ENCODE measurements around the gene MRPS30.
"Not testable (repeated sequence)": the region's sequence is repeated elsewhere in the genome, so short reads cannot be mapped to it uniquely, and the experiment has no call there.

MRPS30 gene

DNA sequence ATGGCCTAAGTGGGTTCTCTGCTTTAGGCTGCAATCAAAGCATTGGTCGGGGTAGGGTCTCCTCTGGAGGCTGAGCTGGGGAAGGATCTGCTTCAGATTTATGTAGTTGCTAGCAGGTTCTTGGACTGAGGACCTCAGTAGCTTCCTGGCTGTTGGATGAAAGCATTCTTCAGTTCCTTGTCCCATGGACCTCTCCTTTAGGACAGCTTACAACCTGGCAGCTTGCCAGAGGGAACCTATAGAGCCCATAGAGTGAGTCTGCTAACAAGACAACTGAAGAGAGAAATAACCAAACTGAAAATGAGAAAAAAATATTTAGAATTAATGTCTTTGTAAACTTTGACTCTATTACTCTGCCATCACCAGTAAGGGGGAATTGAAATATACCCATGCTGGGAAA is 12.4 kb downstream of the MRPS30 start:
- ATAC-seq = no peak

DNA sequence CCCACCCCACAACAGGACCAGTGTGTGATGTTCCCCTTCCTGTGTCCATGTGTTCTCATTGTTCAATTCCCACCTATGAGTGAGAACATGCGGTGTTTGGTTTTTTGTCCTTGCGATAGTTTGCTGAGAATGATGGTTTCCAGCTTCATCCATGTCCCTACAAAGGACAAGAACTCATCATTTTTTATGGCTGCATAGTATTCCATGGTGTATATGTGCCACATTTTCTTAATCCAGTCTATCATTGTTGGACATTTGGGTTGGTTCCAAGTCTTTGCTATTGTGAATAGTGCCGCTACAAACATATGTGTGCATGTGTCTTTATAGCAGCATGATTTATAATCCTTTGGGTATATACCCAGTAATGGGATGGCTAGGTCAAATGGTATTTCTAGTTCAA is 15.9 kb downstream of the MRPS30 start:
- not testable (repeated sequence) for ATAC-seq

DNA sequence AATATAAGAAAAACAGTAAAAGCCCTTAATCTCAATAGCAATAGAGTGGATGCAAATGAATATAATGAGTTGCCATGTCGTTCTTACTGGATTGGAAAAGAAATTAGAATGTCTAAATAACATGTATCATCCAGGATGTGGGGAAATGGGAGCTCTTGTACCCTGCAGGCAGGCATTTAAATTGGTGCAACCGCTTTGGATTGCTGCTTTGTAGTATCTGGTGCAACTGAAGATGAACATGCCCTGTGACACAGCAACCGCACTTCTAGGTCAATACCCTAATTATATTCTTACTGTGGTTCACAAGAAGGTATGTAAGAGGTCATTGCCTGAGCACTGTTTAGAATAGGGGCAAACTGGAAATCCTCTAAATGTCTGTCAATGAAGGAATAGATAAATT is 18.9 kb downstream of the MRPS30 start:
- no peak for ATAC-seq

DNA sequence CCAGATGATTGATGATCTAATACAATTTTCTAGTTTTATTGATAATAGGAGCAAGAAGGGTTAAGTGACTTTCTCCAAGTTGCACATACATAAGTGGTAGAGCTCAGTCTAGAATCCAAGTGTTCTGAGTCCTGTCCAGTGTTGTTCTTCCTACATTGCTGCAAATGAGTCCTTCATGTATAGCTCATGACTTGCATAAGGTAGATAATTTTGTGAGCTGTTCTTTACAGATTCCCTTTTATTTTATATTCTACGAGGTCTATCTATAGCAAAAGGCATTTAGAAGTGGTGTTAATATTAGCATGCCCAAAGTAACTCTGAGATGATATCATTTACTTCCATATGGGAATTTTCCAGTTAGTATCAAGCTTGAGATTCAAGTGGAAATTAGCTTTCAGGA is 20.0 kb downstream of the MRPS30 start:
- no peak for ATAC-seq

DNA sequence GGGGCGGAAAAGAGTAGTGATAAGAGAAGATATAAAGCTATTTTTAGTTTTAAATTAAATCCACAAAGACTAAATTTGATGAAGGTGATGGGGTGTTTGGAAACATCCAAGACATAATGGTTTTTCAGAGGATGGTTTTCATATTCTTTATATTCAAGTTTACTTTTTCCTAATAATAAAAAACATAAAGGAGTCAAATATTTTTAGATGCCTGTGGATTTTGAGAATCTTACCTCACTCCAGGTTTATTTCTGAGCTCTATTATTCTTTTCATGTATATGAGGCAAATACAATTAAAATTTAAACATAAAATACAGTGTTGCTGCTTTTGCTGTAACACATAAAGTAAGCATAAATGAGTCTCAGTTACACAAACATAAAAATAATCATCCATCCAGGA is 22.2 kb downstream of the MRPS30 start:
- ATAC-seq = no peak

DNA sequence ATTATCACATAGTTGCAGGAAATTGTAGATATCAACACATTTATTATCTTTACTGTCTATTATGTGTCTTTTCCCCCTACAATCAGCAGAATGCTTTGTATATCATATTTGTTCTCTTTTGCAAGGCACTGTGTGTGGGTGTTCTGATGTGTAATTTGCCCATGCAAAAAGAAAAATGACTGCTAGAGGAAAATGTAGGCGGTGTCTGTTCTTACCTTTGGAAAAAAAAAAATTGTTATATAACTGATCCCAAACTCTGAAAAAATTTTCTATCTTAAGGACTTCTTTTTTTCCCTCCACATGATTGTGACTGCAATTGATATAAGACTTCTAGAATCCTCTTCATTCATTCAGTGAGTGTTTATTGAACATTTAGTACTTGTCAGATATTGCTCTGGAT is 24.5 kb downstream of the MRPS30 start:
- ATAC-seq = no peak

DNA sequence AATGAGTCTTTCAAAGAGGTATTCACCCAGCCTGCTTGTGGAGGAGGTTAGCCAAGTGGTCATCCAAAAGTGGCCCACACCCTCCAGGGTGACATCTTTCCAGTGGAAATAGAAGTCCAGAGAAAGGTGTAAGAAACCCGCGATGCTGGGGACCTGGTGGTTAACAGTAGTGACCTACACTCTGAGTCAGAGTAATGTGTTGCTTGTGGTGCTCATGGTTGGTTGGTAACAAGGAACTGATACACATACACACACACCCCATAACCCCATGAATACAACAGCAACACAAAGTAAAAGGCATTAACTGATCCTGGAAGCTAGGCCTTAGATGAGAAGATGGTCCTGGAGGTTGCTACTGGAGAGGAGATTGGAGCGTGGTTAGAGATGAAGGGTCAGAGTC is 26.9 kb downstream of the MRPS30 start:
- ATAC-seq = no peak

DNA sequence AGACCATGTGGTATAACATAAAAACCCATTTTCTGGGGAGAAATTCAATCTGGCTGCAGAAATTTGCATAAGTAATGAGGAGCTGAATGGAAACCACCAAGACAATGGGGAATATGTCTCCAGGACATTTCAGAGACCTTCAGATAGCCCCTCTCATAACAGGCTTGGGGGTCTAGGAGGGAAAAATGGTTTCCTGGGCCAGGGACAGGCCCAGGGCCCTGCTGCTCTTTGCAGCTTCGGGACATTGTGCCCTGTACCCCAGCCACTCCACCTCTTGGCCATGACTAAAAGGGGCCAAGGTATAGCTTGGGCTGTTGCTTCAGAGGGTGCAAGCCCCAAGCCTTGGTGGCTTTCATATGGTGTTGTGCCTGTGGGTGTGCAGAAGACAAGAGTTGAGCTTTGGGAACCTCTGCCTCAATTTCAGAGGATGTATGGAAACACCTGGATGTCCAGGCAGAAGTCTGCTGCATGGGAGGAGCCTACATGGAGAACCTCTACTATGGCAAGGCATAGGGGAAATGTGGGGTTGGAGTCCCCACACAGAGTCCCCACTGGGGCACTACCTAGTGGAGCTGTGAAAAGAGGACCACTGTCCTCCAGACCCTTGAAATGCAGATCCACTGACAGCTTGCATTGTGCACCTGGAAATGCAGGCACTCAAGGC is 30.4 kb downstream of the MRPS30 start:
- ATAC-seq = no peak

DNA sequence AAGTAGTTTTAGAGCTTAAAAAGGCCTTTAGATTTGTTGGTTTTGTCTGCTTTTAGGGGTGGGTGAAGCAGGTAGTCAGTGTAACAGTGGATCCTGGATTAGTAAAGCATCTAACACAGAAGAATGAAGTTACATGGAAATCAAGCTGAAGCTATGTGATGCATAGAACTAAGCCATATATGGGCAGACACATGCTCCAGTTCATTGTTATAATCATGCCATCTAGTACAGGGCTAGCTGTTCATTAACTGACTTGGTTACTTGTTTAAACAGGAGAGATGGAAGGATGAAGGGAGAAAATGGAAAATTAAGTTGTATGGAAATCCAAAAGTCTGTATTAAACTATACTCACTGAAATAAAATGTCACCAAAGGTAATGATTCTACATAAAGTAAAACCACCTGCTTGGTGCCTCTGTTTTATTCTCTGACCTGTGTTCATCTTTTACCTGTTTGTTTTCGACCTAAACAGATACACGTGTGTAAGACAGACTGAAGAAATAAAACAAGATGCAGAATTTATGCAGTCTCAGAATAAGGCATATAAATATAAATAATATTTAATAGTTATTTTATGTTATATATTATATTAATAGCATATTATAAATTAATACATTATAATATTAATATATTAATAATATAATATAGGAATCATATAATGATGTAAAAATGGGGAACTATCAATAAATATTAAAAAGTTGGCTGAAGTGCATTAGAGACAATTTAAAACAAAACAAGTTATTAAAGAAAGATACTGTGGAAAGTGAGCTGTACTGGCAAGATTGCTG is 33.9 kb downstream of the MRPS30 start:
- no peak for ATAC-seq

DNA sequence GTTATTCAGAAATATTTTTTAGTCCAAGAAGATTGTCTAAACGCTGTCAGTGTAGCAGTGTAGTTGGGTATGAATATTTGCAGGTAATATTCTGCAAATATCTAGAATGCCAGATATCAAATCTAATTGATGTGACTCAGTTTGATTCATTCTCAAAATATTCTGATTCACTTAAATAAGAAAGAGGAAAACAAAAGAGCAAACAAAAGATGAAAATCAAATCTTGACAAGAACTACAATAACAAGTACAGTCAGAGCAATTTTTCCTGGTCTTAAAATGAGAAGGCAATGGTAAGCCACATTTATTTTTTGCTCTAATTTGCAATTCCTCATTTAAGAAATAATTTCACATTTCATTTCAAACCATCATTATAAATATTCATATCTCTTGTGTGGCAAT is 36.0 kb downstream of the MRPS30 start:
- no peak for ATAC-seq

DNA sequence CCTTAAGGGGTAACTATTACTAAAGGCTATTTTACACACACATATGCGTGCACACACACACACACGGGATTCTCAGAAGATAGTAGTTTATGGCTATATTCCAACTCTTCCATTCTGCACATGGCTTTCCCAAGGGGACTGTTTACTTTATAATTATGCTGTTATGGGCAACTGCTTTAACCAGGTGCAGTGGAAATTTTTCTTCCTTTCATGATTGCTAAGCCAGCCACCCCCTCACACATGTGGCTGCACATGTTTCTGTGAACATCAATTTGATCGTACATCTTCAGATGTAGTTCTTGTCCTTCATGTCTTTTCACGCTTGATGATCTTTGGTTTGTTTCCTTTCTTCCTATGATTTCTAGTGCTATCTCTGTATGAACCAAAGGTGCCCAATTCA is 37.0 kb downstream of the MRPS30 start:
- ATAC-seq = no peak

DNA sequence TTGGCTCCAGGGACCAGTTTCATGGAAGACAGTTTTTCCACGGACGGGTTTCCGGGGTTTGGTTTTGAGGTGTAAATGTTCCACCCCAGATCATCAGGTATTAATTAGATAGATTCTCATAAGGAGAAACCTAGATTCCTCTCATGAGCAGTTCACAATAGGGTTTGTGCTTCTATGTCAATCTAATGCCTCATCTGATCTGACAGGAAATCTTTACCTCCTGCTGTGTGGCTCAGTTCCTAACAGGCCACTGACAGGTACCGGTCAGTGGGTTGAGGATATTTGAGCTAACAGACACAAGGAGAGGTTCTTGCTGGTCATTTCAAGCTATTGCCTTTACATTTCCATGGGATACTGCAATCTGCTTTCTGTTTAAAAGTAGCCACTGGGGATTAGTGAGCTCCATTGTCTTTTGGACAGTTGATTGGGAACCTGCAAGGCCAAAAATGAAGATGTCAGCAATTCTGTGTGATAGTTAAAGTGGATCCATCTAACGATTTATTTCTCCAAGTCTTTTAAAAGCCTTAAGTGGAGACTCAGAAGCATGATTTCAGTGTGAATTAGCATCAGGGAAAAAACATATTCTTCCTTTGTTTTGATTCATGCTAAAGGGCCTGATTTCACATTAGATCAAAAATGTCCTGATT is 38.6 kb downstream of the MRPS30 start:
- no peak for ATAC-seq

DNA sequence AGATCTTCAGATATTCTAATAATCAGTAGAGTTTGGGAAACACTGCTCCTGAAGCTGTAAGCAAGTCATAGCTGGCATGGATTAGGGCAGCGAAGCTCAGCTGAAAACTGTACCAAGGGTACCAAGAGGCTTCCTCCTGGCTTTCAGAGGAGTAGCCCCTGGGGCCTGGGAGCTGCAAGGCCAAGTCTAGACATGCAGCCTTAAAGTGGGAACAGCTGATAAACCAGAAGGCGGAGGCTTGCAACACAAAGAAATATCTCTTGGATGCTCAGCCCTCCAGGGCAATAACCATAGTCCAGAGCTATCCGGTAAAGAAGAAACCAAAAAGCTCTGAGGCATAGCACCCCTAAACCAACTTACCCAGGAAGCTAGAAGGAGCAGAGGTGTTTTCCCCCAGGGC is 51.5 kb downstream of the MRPS30 start:
- no peak for ATAC-seq

DNA sequence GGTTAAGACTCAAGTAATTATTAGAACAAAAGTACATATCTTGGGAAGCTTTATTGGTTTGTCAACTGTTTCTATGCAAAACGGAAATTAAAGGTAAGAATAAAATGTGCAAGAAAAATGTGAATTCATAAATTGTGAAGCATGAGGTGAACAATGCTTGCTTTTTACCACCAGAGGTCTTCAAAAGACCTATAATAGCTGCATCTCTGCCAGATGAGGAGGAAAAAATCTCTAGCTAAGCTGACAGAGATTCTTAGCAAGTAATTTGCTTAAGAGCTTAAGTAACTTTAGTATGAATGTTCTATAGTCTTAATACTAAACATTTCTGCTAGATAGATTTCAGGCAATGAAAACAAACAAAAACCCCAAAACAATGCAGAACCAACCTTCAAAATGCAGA is 54.1 kb downstream of the MRPS30 start:
- ATAC-seq = no peak

Data from activated CD4-positive, CD25-positive, alpha-beta regulatory T cell treated with anti-CD3 and anti-CD28 coated beads, Interleukin-2, amount 50 U/mL, for 24 hours (primary cell).